HepG2 (cell line): ENCODE data around the gene BABAM2. TPM values are rescaled to one million over a fixed set of nuclear protein-coding genes. Genes with fewer than 3 reads are reported as not detected.

ENCODE experiments used
- ATF1 ChIP-seq: IDR thresholded peaks from 2 replicates; pipeline ENCODE4 v1.6.1; 2016; ENCODE audit warnings: mild to moderate bottlenecking, control low read depth
- CHD4 ChIP-seq: fragments of 200-600 bp; sonication (generic); IDR thresholded peaks from 2 replicates; pipeline ENCODE4 v1.7.0; 2017; ENCODE audit warnings: mild to moderate bottlenecking, low read length, borderline replicate concordance
- HES4 ChIP-seq: sonication (generic); formaldehyde crosslinking; IDR thresholded peaks from 2 replicates; pipeline ENCODE4 v1.9.0; 2021; ENCODE audit warnings: mild to moderate bottlenecking, missing genetic modification reagents, borderline replicate concordance
- HMG20A ChIP-seq: IDR thresholded peaks from 2 replicates; pipeline ENCODE4 v1.6.1; 2016; ENCODE audit warnings: borderline replicate concordance
- HMG20B ChIP-seq: conservative IDR thresholded peaks from 2 replicates; pipeline ENCODE4 v1.6.1; 2016; ENCODE audit warnings: missing genetic modification reagents, missing compliant biosample characterization
- IRF1 ChIP-seq: sonication (generic); formaldehyde crosslinking; IDR thresholded peaks from 2 replicates; pipeline ENCODE4 v1.4.0; 2020; ENCODE audit warnings: low read depth, mild to moderate bottlenecking, missing genetic modification reagents
- NR2C2 ChIP-seq: sonication (generic); formaldehyde crosslinking; IDR thresholded peaks from 2 replicates; pipeline ENCODE4 v1.4.0; 2020; ENCODE audit warnings: missing genetic modification reagents, mild to moderate bottlenecking, moderate library complexity, borderline replicate concordance
- POLR2G ChIP-seq: fragments of 200-400 bp; formaldehyde crosslinking; IDR thresholded peaks from 2 replicates; pipeline ENCODE4 v1.6.1; 2018; ENCODE audit warnings: mild to moderate bottlenecking, low read depth, low read length, moderate library complexity
- RBFOX2 ChIP-seq: fragments of 200-400 bp; formaldehyde crosslinking; IDR thresholded peaks from 2 replicates; pipeline ENCODE4 v1.6.1; 2017; ENCODE audit warnings: low read depth, mild to moderate bottlenecking, low read length
- REL ChIP-seq: sonication (generic); formaldehyde crosslinking; conservative IDR thresholded peaks from 2 replicates; pipeline ENCODE4 v1.8.0; 2022; ENCODE audit warnings: mild to moderate bottlenecking, missing genetic modification reagents, moderate library complexity
- RORA ChIP-seq: sonication (generic); formaldehyde crosslinking; IDR thresholded peaks from 2 replicates; pipeline ENCODE4 v1.5.0; 2020; ENCODE audit warnings: mild to moderate bottlenecking, missing genetic modification reagents, moderate library complexity
- SMAD1 ChIP-seq: sonication (generic); formaldehyde crosslinking; IDR thresholded peaks from 2 replicates; pipeline ENCODE4 v1.4.0; 2020; ENCODE audit warnings: missing genetic modification reagents, low read depth, mild to moderate bottlenecking, borderline replicate concordance
- TAF1 ChIP-seq: sonication (generic); formaldehyde crosslinking; IDR thresholded peaks from 2 replicates; pipeline ENCODE4 v1.4.0; 2020; ENCODE audit warnings: missing genetic modification reagents
- TCF12 ChIP-seq, 2 experiments: fragments of 450-650 bp in 1 of 2; sonication (generic) in 1 of 2; formaldehyde crosslinking in 1 of 2; IDR thresholded peaks; 2 replicates each; pipeline versions ENCODE4 v1.6.1 to v1.8.0; 2017 to 2022; ENCODE audit warnings: antibody characterized with exemption in 1 of 2, mild to moderate bottlenecking in 1 of 2, missing genetic modification reagents in 1 of 2, moderate library complexity in 1 of 2
- ZBTB37 ChIP-seq: sonication (generic); formaldehyde crosslinking; IDR thresholded peaks from 2 replicates; pipeline ENCODE4 v1.4.0; 2020; ENCODE audit warnings: mild to moderate bottlenecking, missing genetic modification reagents
- ZBTB43 ChIP-seq: sonication (generic); formaldehyde crosslinking; conservative IDR thresholded peaks from 2 replicates; pipeline ENCODE4 v1.4.0; 2020; ENCODE audit warnings: missing genetic modification reagents
- ZFP1 ChIP-seq: IDR thresholded peaks from 2 replicates; pipeline ENCODE4 v1.6.1; 2016
- ZGPAT ChIP-seq: IDR thresholded peaks from 2 replicates; pipeline ENCODE4 v1.6.1; 2016; ENCODE audit warnings: mild to moderate bottlenecking
- ZNF24 ChIP-seq: fragments of 450-650 bp; IDR thresholded peaks from 2 replicates; pipeline ENCODE4 v1.6.1; 2017; ENCODE audit warnings: antibody characterized with exemption, mild to moderate bottlenecking
- ZNF281 ChIP-seq: sonication (generic); formaldehyde crosslinking; IDR thresholded peaks from 2 replicates; pipeline ENCODE4 v1.4.0; 2020; ENCODE audit warnings: missing genetic modification reagents, borderline replicate concordance
- ZNF441 ChIP-seq: sonication (generic); formaldehyde crosslinking; IDR thresholded peaks from 2 replicates; pipeline ENCODE4 v1.7.0; 2021; ENCODE audit warnings: missing genetic modification reagents, borderline replicate concordance
- ZNF451 ChIP-seq: sonication (generic); formaldehyde crosslinking; IDR thresholded peaks from 2 replicates; pipeline ENCODE4 v1.5.0; 2020; ENCODE audit warnings: mild to moderate bottlenecking, missing genetic modification reagents
- ZNF580 ChIP-seq: IDR thresholded peaks from 2 replicates; pipeline ENCODE4 v1.6.1; 2016; ENCODE audit warnings: low read depth, borderline replicate concordance
- ZNF746 ChIP-seq: sonication (generic); formaldehyde crosslinking; IDR thresholded peaks from 2 replicates; pipeline ENCODE4 v1.8.0; 2022; ENCODE audit warnings: mild to moderate bottlenecking, missing genetic modification reagents
- polyA plus RNA-seq, 8 experiments: library from polyadenylated mRNA; depleted of rRNA in 3 of 8; stranded (reverse) in 7 of 8; unstranded in 1 of 8; fragments of >200 nt; fragmentation: Illumina TruSeq in 4 of 8; extraction: Trizol in 4 of 8; gene quantifications; 2 replicates each; pipeline versions ENCODE4 v1.2.1 to v1.2.3, GENCODE V29; 2011 to 2016; ENCODE audit warnings: low read depth in 4 of 8, missing spikeins in 1 of 8, mixed read lengths in 1 of 8; ENCODE audit not compliant: insufficient read depth in 1 of 8
- total RNA-seq, 5 experiments: library from RNA; depleted of rRNA; stranded (reverse); fragments of >200 nt; fragmentation: Illumina TruSeq; extraction: Trizol; gene quantifications; 2 replicates each; pipeline ENCODE4 v1.2.3, GENCODE V29; 2016; ENCODE audit warnings: low read depth in 1 of 5

Gene BABAM2
- total and polyA plus RNA-seq, 2 of the 13 experiments (the other 11 are each of a cell fraction or from before 2014, with no cell fraction given): 24.9 to 28.0 TPM

- no peak for TF ChIP-seq ATF1 (CRISPR knock-in tag)
- no peak for TF ChIP-seq HES4 (CRISPR knock-in tag)
- no peak for TF ChIP-seq RORA (CRISPR knock-in tag)
- TF ChIP-seq TAF1 (CRISPR knock-in tag): no peak
- TF ChIP-seq SMAD1: no peak
- no peak for TF ChIP-seq ZBTB37 (CRISPR knock-in tag)
- TF ChIP-seq HMG20A: peak; percentile 83
- TF ChIP-seq TCF12 (IDR thresholded peaks at IDR 0.05): no peak
- TF ChIP-seq TCF12 (CRISPR knock-in tag; IDR thresholded peaks at IDR 0.05): no peak
- TF ChIP-seq ZBTB43 (CRISPR knock-in tag): 0 out of 2 replicates have a peak, but pooled peaks have one; percentile 21
- TF ChIP-seq ZNF281 (CRISPR knock-in tag): no peak
- TF ChIP-seq ZFP1: no peak
- no peak for TF ChIP-seq ZNF24
- TF ChIP-seq REL: no peak
- TF ChIP-seq ZGPAT (CRISPR knock-in tag): peak; percentile 80
- 0 out of 2 replicates have a peak, but pooled peaks have one; percentile 30 for TF ChIP-seq NR2C2 (CRISPR knock-in tag)
- TF ChIP-seq ZNF451: no peak
- TF ChIP-seq HMG20B (CRISPR knock-in tag): no peak; the same call in 1 of the 2 replicates
- no peak for TF ChIP-seq ZNF580
- TF ChIP-seq CHD4: no peak
- TF ChIP-seq POLR2G: no peak
- TF ChIP-seq IRF1: no peak
- no peak for TF ChIP-seq RBFOX2
- TF ChIP-seq ZNF441 (CRISPR knock-in tag): no peak
- no peak for TF ChIP-seq ZNF746 (CRISPR knock-in tag)
Observed at GRCh38 chr2:28011322-28011737, 120.8 kb downstream of the BABAM2 start (continued).
